ENCODE measurements around the gene MPC1. TPM values are rescaled to one million over a fixed set of nuclear protein-coding genes. Genes with fewer than 3 reads are reported as not detected.

The MPC1 gene
- total RNA-seq = 69.7 TPM

GRCh38 chr6:166382933-166383801 lies at the start of gene MPC1:
TSS of gene MPC1 (minus strand) at chr6:166382940. CDS start at chr6:166382876, 64 bp downstream.
- FAIRE-seq (no peak), DNase-seq (ENCODE audit: low spot score in 2 of 2) (peak; percentile 96 to 98)

GRCh38 chr6:166430269-166430668 lies 47.5 kb upstream of the MPC1 start:
- no peak for DNase-seq (ENCODE audit: low spot score in 2 of 2)
- no peak for FAIRE-seq

GRCh38 chr6:166424431-166424830 lies 41.7 kb upstream of the MPC1 start:
- FAIRE-seq (no peak), DNase-seq (ENCODE audit: low spot score in 2 of 2) (no peak)

- no peak for FAIRE-seq
- peak in 1 of 2 donors; percentile 49 for DNase-seq (ENCODE audit: low spot score in 2 of 2)
Observed at GRCh38 chr6:166423781-166424180, 41.0 kb upstream of the MPC1 start.

GRCh38 chr6:166423051-166423745 lies 40.5 kb upstream of the MPC1 start:
- DNase-seq (ENCODE audit: low spot score in 2 of 2) (no peak), FAIRE-seq (no peak)

GRCh38 chr6:166422201-166422940 lies 39.6 kb upstream of the MPC1 start:
- FAIRE-seq (no peak), DNase-seq (ENCODE audit: low spot score in 2 of 2) (no peak)

- no peak for DNase-seq (ENCODE audit: low spot score in 2 of 2)
- no peak for FAIRE-seq
Observed at GRCh38 chr6:166420351-166420750, 37.6 kb upstream of the MPC1 start.

- FAIRE-seq = no peak
- DNase-seq (ENCODE audit: low spot score in 2 of 2) = no peak
Observed at GRCh38 chr6:166419717-166420116, 37.0 kb upstream of the MPC1 start.

GRCh38 chr6:166419286-166419685 lies 36.5 kb upstream of the MPC1 start:
- DNase-seq (ENCODE audit: low spot score in 2 of 2) (no peak), FAIRE-seq (no peak)

- no peak for FAIRE-seq
- no peak for DNase-seq (ENCODE audit: low spot score in 2 of 2)
Observed at GRCh38 chr6:166418691-166419143, 36.0 kb upstream of the MPC1 start.

- DNase-seq (ENCODE audit: low spot score in 2 of 2) (no peak), FAIRE-seq (no peak)
Observed at GRCh38 chr6:166417285-166417691, 34.5 kb upstream of the MPC1 start.

GRCh38 chr6:166415833-166416347 lies 33.1 kb upstream of the MPC1 start:
- no peak for DNase-seq (ENCODE audit: low spot score in 2 of 2)
- no peak for FAIRE-seq

GRCh38 chr6:166415306-166415705 lies 32.6 kb upstream of the MPC1 start:
- FAIRE-seq (no peak), DNase-seq (ENCODE audit: low spot score in 2 of 2) (no peak)

GRCh38 chr6:166413491-166413951 lies 30.8 kb upstream of the MPC1 start:
- FAIRE-seq = no peak
- DNase-seq (ENCODE audit: low spot score in 2 of 2) = no peak

- DNase-seq (ENCODE audit: low spot score in 2 of 2) (no peak), FAIRE-seq (no peak)
Observed at GRCh38 chr6:166412911-166413384, 30.2 kb upstream of the MPC1 start.

GRCh38 chr6:166412156-166412910 lies 29.6 kb upstream of the MPC1 start:
- no peak for FAIRE-seq
- no peak for DNase-seq (ENCODE audit: low spot score in 2 of 2)

- no peak for DNase-seq (ENCODE audit: low spot score in 2 of 2)
- FAIRE-seq = no peak
Observed at GRCh38 chr6:166411721-166412151, 29.0 kb upstream of the MPC1 start.

GRCh38 chr6:166411271-166411670 lies 28.5 kb upstream of the MPC1 start:
- DNase-seq (ENCODE audit: low spot score in 2 of 2) (no peak), FAIRE-seq (no peak)

GRCh38 chr6:166410426-166410935 lies 27.7 kb upstream of the MPC1 start:
- no peak for FAIRE-seq

More at GRCh38 chr6:166410426-166410935, 27.7 kb upstream of the MPC1 start:
- DNase-seq (ENCODE audit: low spot score in 2 of 2) = no peak

Data from frontal cortex (tissue), 4 donors.